SK-N-SH treated with all-trans-retinoic acid at 6 μM for 48 hours (cell line): ENCODE results near the gene STRBP.

Experiments used
- ATAC-seq: fragments of 200-7000 bp; cut with Tn5 transposase; 3 replicates; pipeline ENCODE4 v1.9.1; 2020; ENCODE audit warnings: mild to moderate bottlenecking, moderate library complexity
- CSDC2 ChIP-seq: fragments of 250-450 bp; sonication (Bioruptor Pico); IDR thresholded peaks from 2 replicates; pipeline ENCODE4 v1.5.0; 2020; ENCODE audit warnings: mild to moderate bottlenecking, moderate library complexity
- CSRNP3 ChIP-seq: fragments of 250-450 bp; sonication (Bioruptor Pico); IDR thresholded peaks from 2 replicates; pipeline ENCODE4 v1.5.1; 2021; ENCODE audit warnings: mild to moderate bottlenecking, moderate library complexity
- OSR1 ChIP-seq: fragments of 250-450 bp; sonication (Bioruptor Pico); IDR thresholded peaks from 2 replicates; pipeline ENCODE4 v1.8.0; 2022; ENCODE audit warnings: moderate library complexity, mild to moderate bottlenecking, inconsistent platforms
- PATZ1 ChIP-seq: fragments of 250-450 bp; sonication (Bioruptor Pico); IDR thresholded peaks from 2 replicates; pipeline ENCODE4 v1.8.0; 2020; ENCODE audit warnings: mild to moderate bottlenecking, moderate library complexity, borderline replicate concordance
- POU6F1 ChIP-seq: fragments of 250-450 bp; sonication (Bioruptor Pico); IDR thresholded peaks from 2 replicates; pipeline ENCODE4 v1.8.0; 2021; ENCODE audit warnings: low read depth, mild to moderate bottlenecking, moderate library complexity, borderline replicate concordance
- PPARA ChIP-seq: fragments of 250-450 bp; sonication (Bioruptor Pico); IDR thresholded peaks from 2 replicates; pipeline ENCODE4 v1.5.0; 2020; ENCODE audit warnings: mild to moderate bottlenecking, borderline replicate concordance
- RARB ChIP-seq: fragments of 250-450 bp; sonication (Bioruptor Pico); IDR thresholded peaks from 2 replicates; pipeline ENCODE4 v1.8.0; 2021; ENCODE audit warnings: mild to moderate bottlenecking, moderate library complexity
- TCF4 ChIP-seq: fragments of 250-450 bp; sonication (Bioruptor Pico); IDR thresholded peaks from 2 replicates; pipeline ENCODE4 v1.8.0; 2021; ENCODE audit warnings: mild to moderate bottlenecking, moderate library complexity, borderline replicate concordance
- TOX ChIP-seq: fragments of 250-450 bp; sonication (Bioruptor Pico); IDR thresholded peaks from 2 replicates; pipeline ENCODE4 v1.8.0; 2021; ENCODE audit warnings: mild to moderate bottlenecking, moderate library complexity, borderline replicate concordance
- ZC3H10 ChIP-seq: fragments of 250-450 bp; sonication (Bioruptor Pico); IDR thresholded peaks from 2 replicates; pipeline ENCODE4 v1.5.1; 2021; ENCODE audit warnings: mild to moderate bottlenecking, moderate library complexity
- ZFP30 ChIP-seq: fragments of 450-650 bp; formaldehyde crosslinking; IDR thresholded peaks from 2 replicates; pipeline ENCODE4 v1.5.0; 2022; ENCODE audit warnings: mild to moderate bottlenecking, moderate library complexity
- ZNF70 ChIP-seq: fragments of 450-650 bp; formaldehyde crosslinking; IDR thresholded peaks from 2 replicates; pipeline ENCODE4 v1.5.0; 2020; ENCODE audit warnings: mild to moderate bottlenecking, moderate library complexity
- TF ChIP-seq, protein P1 (sequence below): fragments of 250-450 bp; sonication (Bioruptor Pico); IDR thresholded peaks from 2 replicates; pipeline ENCODE4 v1.5.1; 2020; ENCODE audit warnings: low read depth, mild to moderate bottlenecking, moderate library complexity
- TF ChIP-seq, protein P2 (sequence below): fragments of 250-450 bp; sonication (Bioruptor Pico); IDR thresholded peaks from 2 replicates; pipeline ENCODE4 v1.5.0; 2020; ENCODE audit warnings: mild to moderate bottlenecking, moderate library complexity

Gene STRBP

GRCh38 chr9:123284656-123285055, 16.3 kb upstream of the STRBP start (continued):
- TF ChIP-seq TCF4 (CRISPR knock-in tag), result no peak
- TF ChIP-seq PPARA (CRISPR knock-in tag), result no peak
- TF ChIP-seq ZC3H10 (CRISPR knock-in tag), result no peak
- TF ChIP-seq PATZ1 (CRISPR knock-in tag), result no peak
- TF ChIP-seq, protein P1, sequence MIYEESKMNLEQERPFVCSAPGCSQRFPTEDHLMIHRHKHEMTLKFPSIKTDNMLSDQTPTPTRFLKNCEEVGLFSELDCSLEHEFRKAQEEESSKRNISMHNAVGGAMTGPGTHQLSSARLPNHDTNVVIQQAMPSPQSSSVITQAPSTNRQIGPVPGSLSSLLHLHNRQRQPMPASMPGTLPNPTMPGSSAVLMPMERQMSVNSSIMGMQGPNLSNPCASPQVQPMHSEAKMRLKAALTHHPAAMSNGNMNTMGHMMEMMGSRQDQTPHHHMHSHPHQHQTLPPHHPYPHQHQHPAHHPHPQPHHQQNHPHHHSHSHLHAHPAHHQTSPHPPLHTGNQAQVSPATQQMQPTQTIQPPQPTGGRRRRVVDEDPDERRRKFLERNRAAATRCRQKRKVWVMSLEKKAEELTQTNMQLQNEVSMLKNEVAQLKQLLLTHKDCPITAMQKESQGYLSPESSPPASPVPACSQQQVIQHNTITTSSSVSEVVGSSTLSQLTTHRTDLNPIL (CRISPR knock-in tag), result no peak

- no peak for TF ChIP-seq RARB (CRISPR knock-in tag)
- no peak for TF ChIP-seq ZFP30 (CRISPR knock-in tag)
- no peak for TF ChIP-seq PPARA (CRISPR knock-in tag)
- TF ChIP-seq, protein P1 (CRISPR knock-in tag), result no peak
- TF ChIP-seq, all 23 proteins: peak for 0
- ATAC-seq, result no peak
Observed at GRCh38 chr9:123283455-123283854, 15.1 kb upstream of the STRBP start.

DNA sequence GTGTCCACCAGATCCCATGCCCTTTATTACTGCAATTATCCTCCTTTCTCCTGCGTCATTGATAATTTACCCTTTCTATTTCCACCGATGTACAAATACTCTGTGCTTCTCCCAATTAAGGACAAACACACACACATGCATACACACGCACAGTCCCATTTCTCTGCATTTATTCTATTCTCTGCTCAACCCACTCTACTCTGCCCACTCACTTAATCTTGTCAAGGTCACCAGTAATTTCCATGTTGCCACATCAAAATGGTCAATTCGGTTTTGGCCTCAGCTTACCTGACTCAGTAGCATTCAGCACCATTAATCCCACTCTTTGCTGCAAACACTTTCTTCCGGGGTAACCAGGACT, 14.6 kb upstream of the STRBP start:
- ATAC-seq, result no peak
- TF ChIP-seq OSR1 (CRISPR knock-in tag) (no peak), ZFP30 (CRISPR knock-in tag) (no peak), POU6F1 (CRISPR knock-in tag) (no peak), RARB (CRISPR knock-in tag) (no peak), ZC3H10 (CRISPR knock-in tag) (no peak), PATZ1 (CRISPR knock-in tag) (no peak), CSRNP3 (CRISPR knock-in tag) (no peak), TOX (CRISPR knock-in tag) (no peak), TCF4 (CRISPR knock-in tag) (no peak), CSDC2 (CRISPR knock-in tag) (no peak), ZNF70 (CRISPR knock-in tag) (no peak)
- TF ChIP-seq, protein P2, sequence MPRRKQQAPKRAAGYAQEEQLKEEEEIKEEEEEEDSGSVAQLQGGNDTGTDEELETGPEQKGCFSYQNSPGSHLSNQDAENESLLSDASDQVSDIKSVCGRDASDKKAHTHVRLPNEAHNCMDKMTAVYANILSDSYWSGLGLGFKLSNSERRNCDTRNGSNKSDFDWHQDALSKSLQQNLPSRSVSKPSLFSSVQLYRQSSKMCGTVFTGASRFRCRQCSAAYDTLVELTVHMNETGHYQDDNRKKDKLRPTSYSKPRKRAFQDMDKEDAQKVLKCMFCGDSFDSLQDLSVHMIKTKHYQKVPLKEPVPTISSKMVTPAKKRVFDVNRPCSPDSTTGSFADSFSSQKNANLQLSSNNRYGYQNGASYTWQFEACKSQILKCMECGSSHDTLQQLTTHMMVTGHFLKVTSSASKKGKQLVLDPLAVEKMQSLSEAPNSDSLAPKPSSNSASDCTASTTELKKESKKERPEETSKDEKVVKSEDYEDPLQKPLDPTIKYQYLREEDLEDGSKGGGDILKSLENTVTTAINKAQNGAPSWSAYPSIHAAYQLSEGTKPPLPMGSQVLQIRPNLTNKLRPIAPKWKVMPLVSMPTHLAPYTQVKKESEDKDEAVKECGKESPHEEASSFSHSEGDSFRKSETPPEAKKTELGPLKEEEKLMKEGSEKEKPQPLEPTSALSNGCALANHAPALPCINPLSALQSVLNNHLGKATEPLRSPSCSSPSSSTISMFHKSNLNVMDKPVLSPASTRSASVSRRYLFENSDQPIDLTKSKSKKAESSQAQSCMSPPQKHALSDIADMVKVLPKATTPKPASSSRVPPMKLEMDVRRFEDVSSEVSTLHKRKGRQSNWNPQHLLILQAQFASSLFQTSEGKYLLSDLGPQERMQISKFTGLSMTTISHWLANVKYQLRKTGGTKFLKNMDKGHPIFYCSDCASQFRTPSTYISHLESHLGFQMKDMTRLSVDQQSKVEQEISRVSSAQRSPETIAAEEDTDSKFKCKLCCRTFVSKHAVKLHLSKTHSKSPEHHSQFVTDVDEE (CRISPR knock-in tag), result no peak
- TF ChIP-seq, all 23 proteins: peak for 0
